Measurements from ENCODE around the gene CFAP77.

DNA sequence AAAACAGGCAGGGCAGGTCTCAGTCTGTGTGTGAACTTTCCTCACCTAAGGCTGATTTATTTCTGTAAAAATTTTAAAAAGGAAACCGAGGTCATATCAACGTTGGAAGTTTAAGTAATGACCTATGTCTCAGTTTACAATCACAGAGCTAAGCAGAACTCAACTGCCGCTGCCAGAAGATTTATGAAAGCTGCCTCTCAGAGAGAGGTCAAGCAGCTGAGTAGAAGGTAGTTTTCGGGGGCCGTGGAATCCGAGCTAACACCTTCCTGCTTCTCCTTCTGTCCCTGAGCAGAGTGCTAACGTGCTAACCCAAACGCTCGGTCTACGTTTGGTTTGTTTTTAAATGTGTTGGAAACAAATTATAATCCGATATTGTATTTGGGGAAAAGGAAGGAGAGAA lies 14.5 kb upstream of the CFAP77 start:
- no peak for TF ChIP-seq YY1 (tag by site-specific recombination; IDR thresholded peaks at IDR 0.05)
- no peak for TF ChIP-seq ZBTB7A (tag by site-specific recombination; IDR thresholded peaks at IDR 0.05; ENCODE audit: low read depth)
- no peak for TF ChIP-seq ZNF23 (tag by site-specific recombination; IDR thresholded peaks at IDR 0.05; ENCODE audit: borderline replicate concordance)
- TF ChIP-seq ZNF624 (tag by site-specific recombination; IDR thresholded peaks at IDR 0.05): no peak
